IMR-90 (cell line): ENCODE results near the gene DMAC1. TPM values are rescaled to one million over a fixed set of nuclear protein-coding genes. Genes with fewer than 3 reads are reported as not detected.
A peak's percentile ranks its signal among the peaks of the same experiment; 100 is the strongest.

Experiments used
- ATAC-seq: fragments of 200-7000 bp; cut with Tn5 transposase; 2 replicates; pipeline ENCODE4 v1.9.1; 2020; ENCODE audit warnings: low read depth, mild to moderate bottlenecking, moderate library complexity
- BruUV-seq: library from RNA; stranded (reverse); fragments of 400-500 nt; replicated peaks from 2 replicates; lab custom pipeline; 2021; lab: Mats Ljungman, UMichigan
- CTCF ChIA-PET: fragments of 300-600 bp; formaldehyde crosslinking; extraction: SDS; loops from one replicate; lab custom pipeline; 2021; ENCODE audit warnings: antibody characterized with exemption; lab: Yijun Ruan, JAX
- POLR2A ChIA-PET: fragments of 300-600 bp; sonication (Branson Sonifier 250); formaldehyde crosslinking; loops from one replicate; lab custom pipeline; 2022; ENCODE audit warnings: antibody characterized with exemption; ENCODE audit not compliant: unreplicated experiment; lab: Charles Lee
- DNase-seq: peaks from one replicate; pipeline ENCODE4 v3.0.0; 2013
- H2AFZ ChIP-seq: replicated peaks from 2 replicates; pipeline ENCODE3; 2013; ENCODE audit warnings: low read length, mild to moderate bottlenecking; ENCODE audit not compliant: poor library complexity
- H2AK5ac ChIP-seq: 2 replicates; pipeline ENCODE4 v1.6.1; 2013; ENCODE audit warnings: low read depth, low read length, inconsistent platforms
- H2AK9ac ChIP-seq: replicated peaks from 2 replicates; pipeline ENCODE3; 2013; ENCODE audit warnings: mild to moderate bottlenecking, low read depth, low read length, moderate library complexity; ENCODE audit not compliant: poor library complexity
- H2BK120ac ChIP-seq: 2 replicates; pipeline ENCODE4 v1.6.1; 2013; ENCODE audit warnings: low read depth, low read length, inconsistent platforms
- H2BK15ac ChIP-seq: 3 replicates; pipeline ENCODE4 v1.6.1; 2013; ENCODE audit warnings: low read depth, low read length, inconsistent platforms
- H2BK20ac ChIP-seq: 2 replicates; pipeline ENCODE4 v1.6.1; 2013; ENCODE audit warnings: low read depth, mild to moderate bottlenecking, inconsistent platforms, low read length, moderate library complexity
- H2BK5ac ChIP-seq: 2 replicates; pipeline ENCODE4 v1.6.1; 2013; ENCODE audit warnings: mild to moderate bottlenecking, low read depth, low read length, inconsistent platforms; ENCODE audit not compliant: poor library complexity, severe bottlenecking
- H3K14ac ChIP-seq: replicated peaks from 2 replicates; pipeline ENCODE4 v1.6.1; 2013; ENCODE audit warnings: low read depth, low read length, inconsistent platforms
- H3K18ac ChIP-seq: 2 replicates; pipeline ENCODE4 v1.6.1; 2013; ENCODE audit warnings: low read depth, low read length, control low read depth
- H3K23ac ChIP-seq: 2 replicates; pipeline ENCODE4 v1.6.1; 2013; ENCODE audit warnings: low read depth, low read length, inconsistent platforms
- H3K27ac ChIP-seq: 2 replicates; pipeline ENCODE4 v1.5.1; 2013; ENCODE audit warnings: mild to moderate bottlenecking, control low read depth, low read length; ENCODE audit not compliant: insufficient read depth
- H3K27me3 ChIP-seq: 2 replicates; pipeline ENCODE4 v1.6.1; 2013; ENCODE audit warnings: low read length; ENCODE audit not compliant: control insufficient read depth, insufficient read depth
- H3K36me3 ChIP-seq: 2 replicates; pipeline ENCODE4 v1.6.1; 2013; ENCODE audit warnings: low read length, mixed read lengths; ENCODE audit not compliant: control insufficient read depth, insufficient read depth
- H3K4ac ChIP-seq: 2 replicates; pipeline ENCODE4 v1.6.1; 2013; ENCODE audit warnings: low read depth, low read length, inconsistent platforms
- H3K4me1 ChIP-seq: 2 replicates; pipeline ENCODE4 v1.6.1; 2013; ENCODE audit warnings: low read length, mixed read lengths; ENCODE audit not compliant: control insufficient read depth, insufficient read depth
- H3K4me2 ChIP-seq: 2 replicates; pipeline ENCODE4 v1.6.1; 2013; ENCODE audit warnings: low read depth, mild to moderate bottlenecking, control low read depth, low read length, moderate library complexity
- H3K4me3 ChIP-seq: 2 replicates; pipeline ENCODE4 v1.5.1; 2013; ENCODE audit warnings: low read depth, mild to moderate bottlenecking, control low read depth, low read length, moderate library complexity; ENCODE audit not compliant: insufficient read depth
- H3K56ac ChIP-seq: 2 replicates; pipeline ENCODE4 v1.6.1; 2013; ENCODE audit warnings: low read length, inconsistent platforms; ENCODE audit not compliant: insufficient read depth; ENCODE audit errors: extremely low read depth
- H3K79me1 ChIP-seq, 2 experiments: 2 replicates each; pipeline ENCODE4 v1.6.1; 2013; ENCODE audit warnings: low read length in 2 of 2, inconsistent platforms in 1 of 2, low read depth in 1 of 2
- H3K9ac ChIP-seq: 2 replicates; pipeline ENCODE4 v1.6.1; 2013; ENCODE audit warnings: low read depth, low read length, control low read depth
- H3K9me1 ChIP-seq: 2 replicates; pipeline ENCODE4 v1.6.1; 2013; ENCODE audit warnings: low read length, inconsistent platforms; ENCODE audit not compliant: insufficient read depth
- H3K9me3 ChIP-seq: 2 replicates; pipeline ENCODE4 v1.6.1; 2013; ENCODE audit warnings: low read length; ENCODE audit not compliant: control insufficient read depth, insufficient read depth
- H4K20me1 ChIP-seq: 2 replicates; pipeline ENCODE4 v1.6.1; 2013; ENCODE audit warnings: low read length, inconsistent platforms; ENCODE audit not compliant: insufficient read depth
- H4K5ac ChIP-seq: 2 replicates; pipeline ENCODE4 v1.6.1; 2013; ENCODE audit warnings: mild to moderate bottlenecking, low read depth, low read length, control low read depth
- H4K8ac ChIP-seq, 2 experiments: 2 replicates each; pipeline ENCODE4 v1.6.1; 2013; ENCODE audit warnings: low read depth in 2 of 2, low read length in 2 of 2, control low read depth in 1 of 2, inconsistent platforms in 1 of 2
- H4K91ac ChIP-seq: 2 replicates; pipeline ENCODE4 v1.6.1; 2013; ENCODE audit warnings: low read depth, low read length, inconsistent platforms; ENCODE audit not compliant: insufficient read depth
- MAZ ChIP-seq: IDR thresholded peaks from 2 replicates; pipeline ENCODE4 v1.6.1; 2012; ENCODE audit warnings: low read depth, mild to moderate bottlenecking, low read length, improper control_type of control experiment, moderate library complexity, borderline replicate concordance
- RAD21 ChIP-seq: IDR thresholded peaks from 2 replicates; pipeline ENCODE4 v1.6.1; 2012; ENCODE audit warnings: low read length, improper control_type of control experiment
- WGBS, 2 experiments: methylation state at CpG; one replicate each; pipeline versions ENCODE4 v1.1.5 to v1.1.7; 2013; ENCODE audit warnings: missing lambda C conversion rate in 2 of 2; ENCODE audit not compliant: insufficient read length in 1 of 2; ENCODE audit errors: extremely low coverage in 2 of 2; 5-methylcytosine and 5-hydroxymethylcytosine counted together
- dilution Hi-C: fragments of 300-500 bp; cut with HindIII; formaldehyde crosslinking; loops from one replicate; pipeline ENCODE4 v1.14.3; 2018; ENCODE audit warnings: low sequenced_read_pairs; ENCODE audit not compliant: unreplicated experiment
- in situ Hi-C: fragments of 300-500 bp; cut with MboI; formaldehyde crosslinking; loops from 3 replicates; pipeline ENCODE4 v1.14.3; 2019; ENCODE audit warnings: low sequenced_read_pairs, inconsistent platforms, mixed read lengths
- intact Hi-C: fragments of 100-400 bp; cut with micrococcal nuclease; formaldehyde crosslinking; loops from 2 replicates; pipeline ENCODE4 v1.10.0; 2022
- polyA plus RNA-seq, 3 experiments: library from polyadenylated mRNA; depleted of rRNA; stranded (reverse); fragments of >200 nt; gene quantifications; 2 replicates each; pipeline ENCODE4 v1.2.3, GENCODE V29; 2012; ENCODE audit warnings: low replicate concordance in 1 of 3
- total RNA-seq: library from RNA; depleted of rRNA; stranded (reverse); fragments of >200 nt; gene quantifications from 2 replicates; pipeline ENCODE4 v1.2.3, GENCODE V29; 2012
- TF ChIP-seq, protein P1 (sequence below): conservative IDR thresholded peaks from 2 replicates; pipeline ENCODE4 v1.5.1; 2012; ENCODE audit warnings: mild to moderate bottlenecking, low read depth, low read length, improper control_type of control experiment

DMAC1 gene
- total and polyA plus RNA-seq, 2 of the 4 experiments (the other 2 are of a cell fraction) = 8.1 to 14.5 TPM

DNA sequence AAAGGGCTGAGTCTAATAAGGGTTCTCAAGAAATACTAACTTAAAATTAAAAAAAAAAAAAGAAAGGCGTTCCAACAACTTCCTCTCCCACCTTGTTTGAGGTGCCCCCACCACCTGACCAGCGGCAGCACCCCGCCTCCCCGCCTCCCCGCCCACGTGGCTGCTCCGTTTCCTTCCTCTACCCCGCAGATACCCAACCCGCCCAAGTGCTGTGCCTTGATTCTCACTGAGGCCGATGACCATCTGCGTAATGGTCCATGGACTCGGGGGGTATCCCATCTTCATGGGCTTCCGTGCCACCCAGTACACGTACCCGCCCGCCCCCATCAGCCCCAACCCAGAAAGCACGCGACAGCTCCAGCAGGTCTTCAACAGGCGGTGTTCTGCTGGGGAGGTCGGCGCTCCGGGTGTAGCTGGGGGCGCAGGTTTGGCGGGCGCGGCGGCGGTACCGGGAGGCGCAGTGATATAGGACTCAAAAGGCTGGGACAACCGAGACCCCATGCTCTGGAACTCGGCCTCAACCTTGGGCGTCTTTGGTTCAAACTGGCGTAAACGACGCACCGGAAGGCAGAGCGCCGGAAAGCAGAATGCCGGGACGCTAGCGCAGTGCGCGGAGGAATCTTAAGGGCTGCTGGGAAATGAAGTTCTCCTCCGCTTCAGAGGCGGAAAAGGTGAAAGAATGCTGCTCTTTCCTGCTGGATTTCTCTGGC lies at the start of gene DMAC1 (continued):
- TF ChIP-seq, protein P1, sequence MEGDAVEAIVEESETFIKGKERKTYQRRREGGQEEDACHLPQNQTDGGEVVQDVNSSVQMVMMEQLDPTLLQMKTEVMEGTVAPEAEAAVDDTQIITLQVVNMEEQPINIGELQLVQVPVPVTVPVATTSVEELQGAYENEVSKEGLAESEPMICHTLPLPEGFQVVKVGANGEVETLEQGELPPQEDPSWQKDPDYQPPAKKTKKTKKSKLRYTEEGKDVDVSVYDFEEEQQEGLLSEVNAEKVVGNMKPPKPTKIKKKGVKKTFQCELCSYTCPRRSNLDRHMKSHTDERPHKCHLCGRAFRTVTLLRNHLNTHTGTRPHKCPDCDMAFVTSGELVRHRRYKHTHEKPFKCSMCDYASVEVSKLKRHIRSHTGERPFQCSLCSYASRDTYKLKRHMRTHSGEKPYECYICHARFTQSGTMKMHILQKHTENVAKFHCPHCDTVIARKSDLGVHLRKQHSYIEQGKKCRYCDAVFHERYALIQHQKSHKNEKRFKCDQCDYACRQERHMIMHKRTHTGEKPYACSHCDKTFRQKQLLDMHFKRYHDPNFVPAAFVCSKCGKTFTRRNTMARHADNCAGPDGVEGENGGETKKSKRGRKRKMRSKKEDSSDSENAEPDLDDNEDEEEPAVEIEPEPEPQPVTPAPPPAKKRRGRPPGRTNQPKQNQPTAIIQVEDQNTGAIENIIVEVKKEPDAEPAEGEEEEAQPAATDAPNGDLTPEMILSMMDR = no peak
- TF ChIP-seq MAZ = peak; percentile 3; the same call in 1 of the 2 replicates

DNA sequence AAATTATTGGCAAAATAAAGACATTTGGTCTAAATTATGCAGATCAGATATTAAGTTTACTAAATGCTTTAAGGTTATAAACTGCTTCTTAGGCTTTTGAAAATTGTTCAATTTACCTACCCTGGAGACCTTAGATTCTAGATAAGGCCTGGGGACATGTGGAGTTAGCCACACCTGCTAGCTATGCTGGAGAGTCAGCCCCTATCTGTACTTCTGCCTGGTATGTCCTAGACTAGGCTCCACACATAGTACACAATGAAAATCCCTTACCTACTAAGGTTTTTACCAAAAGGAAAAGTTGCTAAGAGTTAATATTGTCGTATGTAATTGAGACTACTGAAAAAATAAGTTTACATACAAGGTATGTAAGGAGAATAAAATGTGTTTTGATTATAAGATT lies 49.8 kb upstream of the DMAC1 start:
- Histone ChIP-seq H3K4me3 (no peak overlapping the region), H3K9me3 (no peaks in the 10 kb centered on the region), H2BK120ac (no peak overlapping the region), H3K9ac (no peak overlapping the region), H4K20me1 (no peaks in the 10 kb centered on the region), H2BK5ac (no peak overlapping the region), H3K4ac (no peak overlapping the region), H4K8ac (no peak overlapping the region), H2BK20ac (no peak overlapping the region), H3K79me1 (no peaks in the 10 kb centered on the region), H3K27ac (no peak overlapping the region), H3K36me3 (no peaks in the 10 kb centered on the region), H4K5ac (no peak overlapping the region), H3K23ac (no peak overlapping the region), H3K27me3 (no peaks in the 10 kb centered on the region), H2AK9ac (no peak overlapping the region), H3K18ac (no peak overlapping the region), H3K14ac (no peak overlapping the region), H2BK15ac (no peak overlapping the region), H4K91ac (no peak overlapping the region), H2AFZ (no peak overlapping the region), H3K4me2 (no peak overlapping the region), H3K4me1 (no peaks in the 10 kb centered on the region), H3K56ac (no peak overlapping the region), H3K9me1 (no peaks in the 10 kb centered on the region), H2AK5ac (no peak overlapping the region)
- TF ChIP-seq RAD21 = no peak
- ChIA-PET POLR2A (no interaction called here), CTCF (interaction anchor here (0.6 kb wide), 2 partner anchors 104 to 160 kb away, joined by 3 read pairs; no protein-coding TSS in a partner anchor)
- no CpG with 5 or more reads among the region's 1 CpG for WGBS, 2 experiments
- DNase-seq (no peak), ATAC-seq (no peak)
- in situ Hi-C loops (no loop called here), dilution Hi-C loops (no loop called here), intact Hi-C loops (no loop called here)
- BruUV-seq = no TSS peak
